ENCODE measurements around the gene SORCS2.

GRCh38 chr4:7506572-7506971 lies 314.2 kb downstream of the SORCS2 start:
- TF ChIP-seq CTCF (IDR thresholded peaks at IDR 0.05 in 4 of 5, conservative IDR thresholded peaks at IDR 0.05 in 1 of 5) (no peak), POLR2A (IDR thresholded peaks at IDR 0.05) (no peak)

Data from gastrocnemius medialis (tissue), 4 donors.